PFSK-1 (cell line): ENCODE results near the gene AP4B1.

Experiments
- FOXP2 ChIP-seq: optimal IDR thresholded peaks from 2 replicates; pipeline ENCODE3; 2011; ENCODE audit warnings: borderline replicate concordance, control low read depth, inconsistent platforms; ENCODE audit not compliant: insufficient read depth; ENCODE audit errors: extremely low read length, extremely low read depth
- POLR2AphosphoS5 ChIP-seq: IDR thresholded peaks from 2 replicates; pipeline ENCODE4 v1.6.1; 2012; ENCODE audit warnings: low read depth, mild to moderate bottlenecking, control low read depth, low read length, moderate library complexity
- REST ChIP-seq, 2 experiments: IDR thresholded peaks; 2 replicates each; pipeline versions ENCODE4 v1.6.1 to v1.8.0; 2011 to 2012; ENCODE audit warnings: low read depth in 2 of 2, low read length in 2 of 2, control low read depth in 1 of 2, inconsistent platforms in 1 of 2, mild to moderate bottlenecking in 1 of 2, moderate library complexity in 1 of 2; ENCODE audit not compliant: insufficient read depth in 1 of 2
- SIN3A ChIP-seq: IDR thresholded peaks from 2 replicates; pipeline ENCODE4 v1.6.1; 2012; ENCODE audit warnings: mild to moderate bottlenecking, low read length, moderate library complexity, borderline replicate concordance; ENCODE audit not compliant: insufficient read depth
- TAF1 ChIP-seq: IDR thresholded peaks from 2 replicates; pipeline ENCODE4 v1.6.1; 2012; ENCODE audit warnings: low read length, control low read depth, borderline replicate concordance; ENCODE audit not compliant: insufficient read depth

The AP4B1 gene

GRCh38 chr1:113855630-113856400 is 48.8 kb downstream of the AP4B1 start:
- TF ChIP-seq FOXP2 = no peak
- TF ChIP-seq SIN3A = no peak
- TF ChIP-seq TAF1 = no peak
- TF ChIP-seq POLR2AphosphoS5 = no peak
- no peak for TF ChIP-seq REST (IDR thresholded peaks at IDR 0.05; ENCODE audit: insufficient read depth in 1 of 2, low read depth in 2 of 2, low read length in 2 of 2)

GRCh38 chr1:113854234-113854633 is 50.4 kb downstream of the AP4B1 start:
- TF ChIP-seq TAF1 (no peak), REST (IDR thresholded peaks at IDR 0.05; ENCODE audit: insufficient read depth in 1 of 2, low read depth in 2 of 2, low read length in 2 of 2) (no peak), SIN3A (no peak), FOXP2 (no peak), POLR2AphosphoS5 (no peak)

GRCh38 chr1:113850127-113850796 is 54.3 kb downstream of the AP4B1 start:
- no peak for TF ChIP-seq POLR2AphosphoS5

GRCh38 chr1:113849072-113849471 is 55.5 kb downstream of the AP4B1 start:
- TF ChIP-seq SIN3A (no peak), POLR2AphosphoS5 (no peak), FOXP2 (no peak), REST (IDR thresholded peaks at IDR 0.05; ENCODE audit: insufficient read depth in 1 of 2, low read depth in 2 of 2, low read length in 2 of 2) (no peak), TAF1 (no peak)

GRCh38 chr1:113846391-113847035 is 58.1 kb downstream of the AP4B1 start:
- TF ChIP-seq REST (IDR thresholded peaks at IDR 0.05; ENCODE audit: insufficient read depth in 1 of 2, low read depth in 2 of 2, low read length in 2 of 2) = no peak
- TF ChIP-seq SIN3A = no peak
- no peak for TF ChIP-seq TAF1
- no peak for TF ChIP-seq FOXP2
- TF ChIP-seq POLR2AphosphoS5 = no peak
